ENCODE data around the gene PRODH2.
"Not testable (repeated sequence)": the region's sequence is repeated elsewhere in the genome, so short reads cannot be mapped to it uniquely, and the experiment has no call there.

- not testable (repeated sequence) for TF ChIP-seq EZH2 (IDR thresholded peaks at IDR 0.05); POLR2AphosphoS5 (IDR thresholded peaks at IDR 0.05; ENCODE audit: borderline replicate concordance, low read depth, low read length)
These were observed 40.3 kb downstream of the PRODH2 start for GRCh38 chr19:35772362-35772761.
